NCI-H1436 (cell line): ENCODE measurements around the gene EXD2.
"Not testable (repeated sequence)": the region's sequence is repeated elsewhere in the genome, so short reads cannot be mapped to it uniquely, and the experiment has no call there.

Experiments
- DNase-seq: peaks from one replicate; lab custom pipeline; 2025; lab: John Stamatoyannopoulos, UW

EXD2 gene, protein sequence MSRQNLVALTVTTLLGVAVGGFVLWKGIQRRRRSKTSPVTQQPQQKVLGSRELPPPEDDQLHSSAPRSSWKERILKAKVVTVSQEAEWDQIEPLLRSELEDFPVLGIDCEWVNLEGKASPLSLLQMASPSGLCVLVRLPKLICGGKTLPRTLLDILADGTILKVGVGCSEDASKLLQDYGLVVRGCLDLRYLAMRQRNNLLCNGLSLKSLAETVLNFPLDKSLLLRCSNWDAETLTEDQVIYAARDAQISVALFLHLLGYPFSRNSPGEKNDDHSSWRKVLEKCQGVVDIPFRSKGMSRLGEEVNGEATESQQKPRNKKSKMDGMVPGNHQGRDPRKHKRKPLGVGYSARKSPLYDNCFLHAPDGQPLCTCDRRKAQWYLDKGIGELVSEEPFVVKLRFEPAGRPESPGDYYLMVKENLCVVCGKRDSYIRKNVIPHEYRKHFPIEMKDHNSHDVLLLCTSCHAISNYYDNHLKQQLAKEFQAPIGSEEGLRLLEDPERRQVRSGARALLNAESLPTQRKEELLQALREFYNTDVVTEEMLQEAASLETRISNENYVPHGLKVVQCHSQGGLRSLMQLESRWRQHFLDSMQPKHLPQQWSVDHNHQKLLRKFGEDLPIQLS

GRCh38 chr14:69191340-69192111 is at the start of gene EXD2:
TSS of gene EXD2 (plus strand) at chr14:69191498. CDS start at chr14:69209471, 17,973 bp downstream.
- DNase-seq: peak; percentile 91

DNA sequence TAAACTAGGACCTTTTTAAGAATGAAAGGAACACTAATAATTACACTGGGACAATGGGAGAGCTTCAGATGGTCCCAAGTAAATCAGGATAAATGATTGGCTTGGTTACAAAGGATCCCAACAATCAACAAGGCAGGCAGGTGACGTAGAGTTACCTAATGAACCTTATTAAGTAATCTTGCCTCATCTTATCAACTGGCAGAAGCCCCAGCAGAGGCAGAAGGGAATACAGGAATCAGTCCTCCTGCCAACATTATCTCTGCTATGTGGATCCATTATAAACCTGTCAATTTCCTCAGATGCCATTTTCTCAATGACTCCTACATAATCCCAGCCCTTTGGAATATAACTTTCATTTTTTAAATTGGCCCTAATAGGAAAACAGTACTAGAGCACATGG is 49.7 kb upstream of the EXD2 start:
- no peak for DNase-seq

GRCh38 chr14:69142101-69142500 is 49.2 kb upstream of the EXD2 start:
- DNase-seq: no peak

DNA sequence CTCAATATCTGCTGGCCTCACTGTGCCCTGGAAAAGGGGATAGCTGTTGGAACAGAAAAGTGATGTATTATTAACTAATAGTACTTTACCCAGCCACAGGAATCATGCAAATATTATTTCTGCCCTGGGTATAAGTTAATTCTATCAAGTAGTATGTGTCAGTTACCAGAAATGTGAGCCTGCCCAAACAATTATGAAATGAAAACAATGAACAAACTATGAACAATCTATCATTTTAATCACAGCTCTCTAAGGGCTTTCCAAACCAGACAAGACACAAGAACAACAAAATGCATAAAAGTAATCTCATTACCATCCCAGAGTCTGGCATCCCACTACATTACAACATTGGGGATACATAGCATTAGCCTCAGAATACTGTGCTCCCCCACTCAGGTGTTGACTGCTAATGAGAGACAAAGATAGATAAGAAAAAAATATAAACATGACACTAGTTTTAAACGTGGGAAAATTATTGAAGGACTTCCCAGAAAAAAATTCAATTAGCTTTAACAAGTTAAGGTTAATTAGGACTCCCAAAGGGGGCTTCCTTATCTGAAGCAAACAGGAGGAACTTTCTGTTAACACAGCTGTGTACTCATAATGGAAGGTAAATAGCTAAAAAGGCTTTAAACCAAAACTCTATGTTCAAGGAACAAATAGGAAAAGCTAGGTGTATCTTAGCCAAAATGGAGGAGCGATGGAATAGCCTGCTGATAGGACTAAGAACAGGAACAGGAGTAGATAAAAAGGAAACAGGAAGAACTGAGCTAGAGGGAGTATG is 41.6 kb upstream of the EXD2 start:
- DNase-seq: no peak

DNA sequence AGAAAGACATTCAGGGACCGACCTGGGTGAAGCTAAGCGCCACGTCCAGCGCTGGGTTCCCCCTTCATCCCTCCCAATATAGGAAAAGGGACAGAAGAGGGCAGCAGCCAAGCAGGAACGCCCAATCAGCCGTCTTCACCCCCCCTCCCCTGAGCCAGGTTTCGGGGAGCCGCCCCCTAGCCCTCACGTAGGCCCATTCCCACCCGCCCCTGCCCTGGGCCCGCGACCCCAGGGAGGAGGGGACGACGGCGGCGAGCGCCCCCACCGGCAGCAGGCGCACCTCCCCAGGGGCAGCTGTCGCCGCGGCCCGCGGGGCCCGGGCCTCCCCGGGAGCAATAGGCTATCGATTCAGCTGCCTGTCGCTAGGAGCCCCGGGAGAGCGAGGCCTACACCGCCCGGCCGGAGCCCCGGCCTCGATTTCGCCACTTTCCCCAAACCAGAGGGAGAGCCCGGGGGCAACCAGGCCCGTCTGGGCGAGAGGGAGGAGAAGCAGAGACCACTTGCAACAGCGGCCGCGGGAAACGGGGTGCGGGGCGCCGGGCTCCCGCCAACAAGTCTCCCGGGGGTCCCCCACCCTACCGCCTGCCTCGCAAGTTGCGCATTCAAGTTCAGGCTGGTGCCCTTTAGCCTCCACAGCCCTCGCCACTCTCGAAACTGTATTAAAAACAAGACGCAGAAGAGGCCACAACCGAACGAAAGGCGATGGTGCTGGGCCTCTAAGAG is 39.7 kb upstream of the EXD2 start:
- peak; percentile 68 for DNase-seq

DNA sequence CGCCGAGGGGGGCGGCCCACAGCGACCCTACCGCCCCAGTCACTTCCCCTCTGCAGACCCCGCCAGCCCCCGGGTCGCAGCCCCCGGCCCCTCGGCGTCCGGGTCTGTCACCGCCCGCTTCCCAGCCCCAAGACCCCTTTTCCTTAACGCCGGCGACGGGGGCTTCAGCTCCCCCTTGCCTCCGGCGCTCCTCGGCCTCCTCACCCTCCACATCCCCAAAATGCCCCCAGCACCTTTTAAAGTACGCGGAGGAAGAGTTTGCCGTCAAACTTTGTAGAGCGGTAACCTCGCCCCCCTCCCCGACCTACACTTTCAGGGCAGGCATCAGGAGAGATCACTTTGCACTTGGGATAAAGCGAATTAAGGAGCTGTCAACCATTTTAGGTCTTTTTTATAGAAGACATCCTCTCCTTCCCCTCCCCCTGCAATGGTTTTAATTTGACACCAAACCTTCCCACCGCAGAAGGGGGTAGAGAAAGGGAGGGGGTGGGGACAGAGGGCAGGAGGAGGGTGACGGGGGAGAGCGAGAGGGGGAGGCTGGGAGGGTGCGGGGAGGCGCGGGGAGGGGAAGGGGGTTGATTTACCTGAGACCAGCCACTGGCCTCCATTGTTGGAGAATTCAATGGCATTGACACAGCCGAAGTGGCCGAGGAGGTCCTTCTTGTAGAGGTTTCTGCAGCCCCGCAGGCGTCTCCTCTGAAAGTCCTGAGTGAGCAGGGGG is 39.0 kb upstream of the EXD2 start:
- no peak for DNase-seq

GRCh38 chr14:69152902-69153151 is 38.5 kb upstream of the EXD2 start, which contains the start of gene DCAF5:
TSS of gene DCAF5 (minus strand) at chr14:69153119. CDS start at chr14:69152978, 141 bp downstream.
- DNase-seq: peak; percentile 89

DNA sequence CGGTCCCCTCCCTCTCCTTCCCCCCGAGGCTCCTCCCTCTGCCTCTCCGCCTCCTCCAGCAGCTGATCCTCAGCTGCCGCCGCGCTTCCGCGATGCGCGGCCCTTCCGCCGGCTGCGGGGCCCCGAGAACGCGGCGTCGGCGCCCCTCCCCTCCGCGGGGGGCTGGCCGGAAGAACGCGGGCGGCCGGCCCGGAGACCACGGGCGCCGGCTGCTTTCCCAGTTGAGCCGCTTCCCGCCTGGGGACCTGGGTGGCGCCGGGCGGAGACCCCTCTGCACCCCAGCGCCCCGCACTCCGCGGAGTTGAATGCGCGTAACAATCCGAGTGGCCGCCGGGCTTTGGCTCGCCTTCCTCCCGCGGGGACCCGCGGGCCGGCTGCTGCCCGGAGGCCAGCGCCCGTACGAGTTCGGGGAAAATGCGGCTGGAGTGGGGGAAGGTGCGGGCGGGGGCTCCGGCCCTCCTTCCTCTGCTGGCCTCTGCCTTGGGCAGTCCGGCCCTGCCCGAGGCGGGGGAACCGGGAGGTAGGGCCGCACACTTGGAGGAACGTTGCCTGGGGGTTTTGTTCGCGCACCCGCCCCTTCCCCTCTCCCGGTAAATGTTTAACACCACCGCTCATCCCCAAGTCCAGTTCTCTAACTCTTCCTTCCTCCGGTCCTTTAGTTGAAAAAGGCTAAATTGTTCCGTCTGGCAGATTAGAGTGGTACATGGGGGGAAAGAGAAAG is 38.0 kb upstream of the EXD2 start:
- DNase-seq: no peak

GRCh38 chr14:69153873-69154270 is 37.4 kb upstream of the EXD2 start:
- DNase-seq: no peak

DNA sequence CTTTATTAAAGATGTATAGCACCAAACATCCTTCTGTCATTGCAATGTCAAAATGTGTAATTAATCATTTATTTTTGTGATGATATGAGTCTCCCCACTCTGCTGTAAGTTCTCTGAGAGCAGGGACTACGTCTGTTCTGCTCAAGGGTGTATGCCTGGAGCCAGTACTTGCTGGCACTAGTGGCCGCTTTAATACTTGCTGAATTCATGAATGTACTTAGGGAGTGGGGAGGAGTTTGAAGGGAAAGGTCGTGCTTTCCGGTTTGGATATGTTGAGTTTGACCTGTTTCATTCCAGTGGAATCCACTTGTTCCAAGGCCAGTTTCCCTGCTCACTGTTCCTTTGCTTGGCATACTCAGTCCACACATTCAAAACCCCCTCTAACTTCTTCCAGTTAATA is 36.5 kb upstream of the EXD2 start:
- DNase-seq: no peak

DNA sequence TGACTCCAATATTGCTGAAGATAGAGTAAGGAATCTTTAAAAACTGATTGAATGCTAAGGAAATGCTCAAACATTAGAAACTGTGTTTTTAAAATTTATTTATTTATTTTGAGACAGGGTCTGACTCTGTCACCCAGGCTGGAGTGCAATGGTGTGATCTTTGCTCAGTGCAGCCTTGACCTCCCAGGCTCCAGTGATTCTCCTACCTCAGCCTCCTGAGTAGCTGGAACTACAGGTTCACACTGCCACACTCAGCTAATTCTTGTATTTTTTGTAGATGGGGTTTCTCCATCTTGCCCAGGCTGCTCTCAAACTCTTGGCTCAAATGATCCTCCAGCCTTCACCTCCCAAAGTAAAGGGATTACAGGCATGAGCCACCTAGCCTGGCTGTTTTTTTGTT is 35.1 kb upstream of the EXD2 start:
- DNase-seq: no peak

- DNase-seq: no peak
Observed at GRCh38 chr14:69161590-69161989, 29.7 kb upstream of the EXD2 start.

DNA sequence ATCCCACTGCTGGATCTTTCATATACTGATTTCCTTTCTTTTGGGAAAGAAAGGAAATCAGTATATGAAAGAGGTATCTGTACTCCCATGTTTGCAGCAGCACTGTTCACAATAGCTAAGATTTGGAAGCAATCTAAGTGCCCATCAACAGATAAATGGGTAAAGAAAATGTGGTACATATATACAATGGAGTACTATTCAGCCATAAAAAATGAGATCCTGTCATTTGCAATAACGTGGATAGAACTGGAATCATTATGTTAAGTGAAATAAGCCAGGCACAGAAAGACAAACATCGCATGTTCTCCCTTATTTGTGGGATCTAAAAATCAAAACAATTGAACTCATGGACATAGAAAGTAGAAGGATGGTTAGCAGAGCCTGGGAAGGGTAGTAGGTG is 25.5 kb upstream of the EXD2 start:
- DNase-seq: not testable (repeated sequence)

- DNase-seq: no peak
Observed at GRCh38 chr14:69170839-69171238, 20.5 kb upstream of the EXD2 start.

DNA sequence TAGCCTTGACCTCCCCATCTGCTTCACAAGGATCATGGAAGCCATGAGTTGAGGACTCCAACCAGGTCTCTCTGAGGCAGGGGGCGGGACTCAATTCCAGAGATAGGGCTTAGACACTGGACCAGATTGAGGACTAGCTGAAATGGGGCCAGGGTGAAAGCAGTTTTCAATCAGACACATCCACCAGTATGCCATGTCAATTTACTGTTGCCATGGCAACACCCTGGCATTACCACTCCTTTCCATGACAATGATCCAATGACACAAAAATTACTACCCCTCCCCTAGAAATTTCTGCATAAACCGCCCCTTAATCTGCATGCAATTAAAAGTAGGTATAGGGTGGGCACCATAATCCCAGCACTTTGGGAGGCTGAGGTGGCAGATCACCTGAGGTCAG is 19.7 kb upstream of the EXD2 start:
- no peak for DNase-seq

- no peak for DNase-seq
Observed at GRCh38 chr14:69175130-69175529, 16.2 kb upstream of the EXD2 start.

DNA sequence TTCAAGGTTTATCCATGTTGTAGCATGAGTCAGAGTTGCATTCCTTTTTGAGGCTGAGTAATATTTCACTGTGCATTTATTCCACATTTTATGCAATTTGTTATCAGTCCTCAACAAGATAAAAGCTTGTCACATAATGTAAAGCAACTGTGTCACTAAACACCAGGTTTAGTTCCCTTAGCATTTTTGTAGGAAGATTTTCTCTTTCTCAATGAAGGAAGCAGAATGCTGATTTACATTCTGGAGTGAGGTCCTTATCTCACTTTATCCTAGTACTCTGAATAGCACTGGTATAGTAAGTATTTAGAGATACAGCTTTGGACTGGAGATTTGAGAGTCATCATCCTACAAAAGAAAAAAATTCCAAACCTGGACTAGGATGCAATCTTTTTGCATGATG is 9.8 kb upstream of the EXD2 start:
- DNase-seq: no peak

GRCh38 chr14:69182580-69182979 is 8.7 kb upstream of the EXD2 start:
- not testable (repeated sequence) for DNase-seq

- DNase-seq: no peak
Observed at GRCh38 chr14:69183735-69184134, 7.6 kb upstream of the EXD2 start.

GRCh38 chr14:69190191-69190590 is 1.1 kb upstream of the EXD2 start:
- no peak for DNase-seq
